GM06990 (cell line): Measurements from ENCODE around the gene RFPL2.

Experiments
- DNase-seq: peaks from one replicate; pipeline ENCODE4 v3.0.0-alpha.2; 2011; ENCODE audit not compliant: insufficient read length; ENCODE audit errors: extremely low read depth
- H3K27me3 ChIP-seq: replicated peaks from 2 replicates; pipeline ENCODE4 v1.6.0; 2011; ENCODE audit warnings: low read length; ENCODE audit not compliant: control insufficient read depth, insufficient read depth
- H3K36me3 ChIP-seq: 2 replicates; pipeline ENCODE4 v1.5.1; 2011; ENCODE audit warnings: low read length; ENCODE audit not compliant: control insufficient read depth, insufficient read depth
- H3K4me3 ChIP-seq: replicated peaks from 2 replicates; pipeline ENCODE4 v1.5.1; 2011; ENCODE audit warnings: low read depth, mild to moderate bottlenecking, control low read depth, low read length
- CTCF ChIP-seq: IDR thresholded peaks from 2 replicates; pipeline ENCODE4 v1.5.1; 2011; ENCODE audit warnings: low read length, control low read depth, mild to moderate bottlenecking, inconsistent platforms; ENCODE audit not compliant: insufficient read depth, poor library complexity, severe bottlenecking

RFPL2 gene

GRCh38 chr22:32244547-32244946 lies 39.7 kb upstream of the RFPL2 start:
- H3K4me3 ChIP-seq = no peak overlapping the region
- no peak for TF ChIP-seq CTCF
- H3K36me3 ChIP-seq = no peaks in the 10 kb centered on the region
- H3K27me3 ChIP-seq = no peaks in the 10 kb centered on the region
- no peak for DNase-seq

GRCh38 chr22:32240461-32240860 lies 35.6 kb upstream of the RFPL2 start:
- no peaks in the 10 kb centered on the region for H3K36me3 ChIP-seq
- no peak for TF ChIP-seq CTCF

GRCh38 chr22:32237906-32238305 lies 33.0 kb upstream of the RFPL2 start:
- no peaks in the 10 kb centered on the region for H3K27me3 ChIP-seq
- no peak for DNase-seq
- TF ChIP-seq CTCF = no peak
- H3K4me3 ChIP-seq = no peak overlapping the region
- no peaks in the 10 kb centered on the region for H3K36me3 ChIP-seq

More at GRCh38 chr22:32240461-32240860, 35.6 kb upstream of the RFPL2 start:
- DNase-seq = no peak
- no peak overlapping the region for H3K4me3 ChIP-seq
- H3K27me3 ChIP-seq = no peaks in the 10 kb centered on the region

GRCh38 chr22:32236970-32237369 lies 32.1 kb upstream of the RFPL2 start:
- no peak for DNase-seq
- Histone ChIP-seq H3K4me3 (no peak overlapping the region), H3K27me3 (no peaks in the 10 kb centered on the region), H3K36me3 (no peaks in the 10 kb centered on the region)
- no peak for TF ChIP-seq CTCF

- Histone ChIP-seq H3K4me3 (no peak overlapping the region), H3K27me3 (no peaks in the 10 kb centered on the region), H3K36me3 (no peaks in the 10 kb centered on the region)
- no peak for TF ChIP-seq CTCF
- DNase-seq = no peak
Observed at GRCh38 chr22:32233091-32233490, 28.2 kb upstream of the RFPL2 start.

GRCh38 chr22:32232191-32232830 lies 27.4 kb upstream of the RFPL2 start:
- DNase-seq = no peak
- no peak for TF ChIP-seq CTCF
- no peak overlapping the region for H3K4me3 ChIP-seq
- H3K27me3 ChIP-seq = no peaks in the 10 kb centered on the region
- H3K36me3 ChIP-seq = no peaks in the 10 kb centered on the region
